Osteocyte (in vitro differentiated cells): ENCODE data around the gene FOXN3. TPM values are rescaled to one million over a fixed set of nuclear protein-coding genes. Genes with fewer than 3 reads are reported as not detected.
A peak's percentile ranks its signal among the peaks of the same experiment; 100 is the strongest.

Experiments
- DNase-seq: peaks from one replicate; pipeline ENCODE4 v3.0.0; 2021; ENCODE audit warnings: mixed read lengths; ENCODE audit not compliant: unreplicated experiment; ENCODE audit errors: extremely low spot score
- H3K27ac Mint-ChIP-seq: one replicate; pipeline ENCODE4 v1.8.0; 2021; ENCODE audit warnings: mild to moderate bottlenecking, mixed read lengths; ENCODE audit not compliant: unreplicated experiment
- H3K27me3 Mint-ChIP-seq: one replicate; pipeline ENCODE4 v1.8.0; 2021; ENCODE audit warnings: mixed read lengths; ENCODE audit not compliant: unreplicated experiment
- H3K36me3 Mint-ChIP-seq: one replicate; pipeline ENCODE4 v1.8.0; 2021; ENCODE audit warnings: mixed read lengths; ENCODE audit not compliant: unreplicated experiment
- H3K4me1 Mint-ChIP-seq: one replicate; pipeline ENCODE4 v1.8.0; 2021; ENCODE audit warnings: mixed read lengths; ENCODE audit not compliant: unreplicated experiment
- H3K4me3 Mint-ChIP-seq: one replicate; pipeline ENCODE4 v1.8.0; 2021; ENCODE audit warnings: mild to moderate bottlenecking, moderate library complexity, mixed read lengths; ENCODE audit not compliant: unreplicated experiment
- H3K9me3 Mint-ChIP-seq: one replicate; pipeline ENCODE4 v1.8.0; 2021; ENCODE audit warnings: mixed read lengths; ENCODE audit not compliant: unreplicated experiment
- total RNA-seq: library from RNA; stranded (reverse); gene quantifications from 2 replicates; pipeline ENCODE4 v1.2.1, GENCODE V29; 2021
- TF ChIP-seq, protein P1 (sequence below): fragments of 200-600 bp; sonication (generic); IDR thresholded peaks from 2 replicates; pipeline ENCODE4 v1.5.0; 2021; ENCODE audit warnings: antibody characterized with exemption, mild to moderate bottlenecking, moderate library complexity

Gene FOXN3
- total RNA-seq, 1 donor from 2014 or later = 120 TPM

- H3K9me3 Mint-ChIP-seq = peaks cover 5% of the 10 kb centered on the region
- H3K36me3 Mint-ChIP-seq = peaks cover 36% of the 10 kb centered on the region
- H3K27me3 Mint-ChIP-seq = no peaks in the 10 kb centered on the region
- peaks cover 37% of the 10 kb centered on the region for H3K4me1 Mint-ChIP-seq
- TF ChIP-seq, protein P1, sequence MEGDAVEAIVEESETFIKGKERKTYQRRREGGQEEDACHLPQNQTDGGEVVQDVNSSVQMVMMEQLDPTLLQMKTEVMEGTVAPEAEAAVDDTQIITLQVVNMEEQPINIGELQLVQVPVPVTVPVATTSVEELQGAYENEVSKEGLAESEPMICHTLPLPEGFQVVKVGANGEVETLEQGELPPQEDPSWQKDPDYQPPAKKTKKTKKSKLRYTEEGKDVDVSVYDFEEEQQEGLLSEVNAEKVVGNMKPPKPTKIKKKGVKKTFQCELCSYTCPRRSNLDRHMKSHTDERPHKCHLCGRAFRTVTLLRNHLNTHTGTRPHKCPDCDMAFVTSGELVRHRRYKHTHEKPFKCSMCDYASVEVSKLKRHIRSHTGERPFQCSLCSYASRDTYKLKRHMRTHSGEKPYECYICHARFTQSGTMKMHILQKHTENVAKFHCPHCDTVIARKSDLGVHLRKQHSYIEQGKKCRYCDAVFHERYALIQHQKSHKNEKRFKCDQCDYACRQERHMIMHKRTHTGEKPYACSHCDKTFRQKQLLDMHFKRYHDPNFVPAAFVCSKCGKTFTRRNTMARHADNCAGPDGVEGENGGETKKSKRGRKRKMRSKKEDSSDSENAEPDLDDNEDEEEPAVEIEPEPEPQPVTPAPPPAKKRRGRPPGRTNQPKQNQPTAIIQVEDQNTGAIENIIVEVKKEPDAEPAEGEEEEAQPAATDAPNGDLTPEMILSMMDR = no peak
- H3K4me3 Mint-ChIP-seq = peak overlapping the region; percentile 58
- peak overlapping the region; percentile 96 for H3K27ac Mint-ChIP-seq
- no peak for DNase-seq
Observed at GRCh38 chr14:89351221-89351515, 65.9 kb downstream of the FOXN3 start.

DNA sequence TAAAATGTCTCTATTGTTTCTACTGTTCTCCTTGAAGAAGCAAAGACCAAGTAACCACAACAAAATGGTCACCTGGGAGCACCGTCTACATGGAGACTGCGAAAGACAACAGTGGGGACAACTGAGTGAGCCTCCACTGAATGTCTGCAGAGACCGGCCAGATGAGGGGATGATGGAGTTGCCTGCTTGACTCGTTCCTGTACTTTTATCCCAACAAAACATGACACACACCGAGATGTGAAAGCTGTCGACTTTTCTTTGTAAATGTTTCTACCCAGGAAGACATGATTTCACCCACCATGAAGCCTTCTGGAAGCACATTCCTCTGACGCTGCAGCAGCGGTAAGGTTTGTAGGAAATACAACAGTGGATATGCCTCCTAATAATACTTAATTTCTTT is 66.9 kb downstream of the FOXN3 start:
- TF ChIP-seq, protein P1 = no peak
- H3K4me3 Mint-ChIP-seq = no peak overlapping the region
- DNase-seq = no peak
- H3K4me1 Mint-ChIP-seq = peaks cover 37% of the 10 kb centered on the region
- peaks cover 36% of the 10 kb centered on the region for H3K36me3 Mint-ChIP-seq
- no peaks in the 10 kb centered on the region for H3K27me3 Mint-ChIP-seq
- H3K9me3 Mint-ChIP-seq = peaks cover 5% of the 10 kb centered on the region
- peak overlapping the region; percentile 96 for H3K27ac Mint-ChIP-seq

- peaks cover 40% of the 10 kb centered on the region for H3K36me3 Mint-ChIP-seq
- TF ChIP-seq, protein P1 = no peak
- H3K9me3 Mint-ChIP-seq = peaks cover 5% of the 10 kb centered on the region
- no peaks in the 10 kb centered on the region for H3K27me3 Mint-ChIP-seq
- H3K4me3 Mint-ChIP-seq = no peak overlapping the region
- no peak overlapping the region for H3K27ac Mint-ChIP-seq
- peaks cover 37% of the 10 kb centered on the region for H3K4me1 Mint-ChIP-seq
- no peak for DNase-seq
Observed at GRCh38 chr14:89349171-89350008, 67.6 kb downstream of the FOXN3 start.

- no peak overlapping the region for H3K4me3 Mint-ChIP-seq
- TF ChIP-seq, protein P1 = no peak
- peaks cover 37% of the 10 kb centered on the region for H3K4me1 Mint-ChIP-seq
Observed at GRCh38 chr14:89348722-89349121, 68.3 kb downstream of the FOXN3 start.

GRCh38 chr14:89347885-89348284 is 69.1 kb downstream of the FOXN3 start:
- no peaks in the 10 kb centered on the region for H3K27me3 Mint-ChIP-seq
- peaks cover 5% of the 10 kb centered on the region for H3K9me3 Mint-ChIP-seq
- H3K4me3 Mint-ChIP-seq = no peak overlapping the region
- H3K27ac Mint-ChIP-seq = no peak overlapping the region
- H3K36me3 Mint-ChIP-seq = peaks cover 45% of the 10 kb centered on the region
- no peak for DNase-seq
- H3K4me1 Mint-ChIP-seq = peaks cover 35% of the 10 kb centered on the region
- TF ChIP-seq, protein P1 = no peak

More at GRCh38 chr14:89348722-89349121, 68.3 kb downstream of the FOXN3 start:
- H3K36me3 Mint-ChIP-seq = peaks cover 45% of the 10 kb centered on the region
- no peak overlapping the region for H3K27ac Mint-ChIP-seq
- no peak for DNase-seq
- no peaks in the 10 kb centered on the region for H3K27me3 Mint-ChIP-seq
- H3K9me3 Mint-ChIP-seq = peaks cover 5% of the 10 kb centered on the region
